Right lobe of liver (tissue), 6 donors: ENCODE data around the gene SPATA25. TPM values are rescaled to one million over a fixed set of nuclear protein-coding genes. Genes with fewer than 3 reads are reported as not detected.

Source experiments
- ATAC-seq, 4 donors: fragments of 200-7000 bp; cut with Tn5 transposase; one replicate each; pipeline ENCODE4 v1.9.1; 2020; ENCODE audit warnings: mild to moderate bottlenecking in 4 of 4, moderate library complexity in 4 of 4
- DNase-seq, 3 donors: peaks; one replicate each; pipeline ENCODE4 v3.0.0-alpha.2; 2020
- H3K27ac ChIP-seq, 3 donors: fragments of 200-600 bp; one replicate each; pipeline ENCODE4 v1.8.0; 2022
- H3K27me3 ChIP-seq, 2 donors: fragments of 200-600 bp; one replicate each; pipeline ENCODE4 v1.8.0; 2022
- H3K36me3 ChIP-seq, 4 donors: fragments of 200-600 bp; sonication (generic) in 1 of 4; one replicate each; pipeline versions ENCODE4 v1.5.1 to v1.8.0; 2017 to 2022; ENCODE audit warnings: control low read depth in 1 of 4
- H3K4me1 ChIP-seq, 4 donors: fragments of 200-600 bp; sonication (generic) in 1 of 4; one replicate each; pipeline versions ENCODE4 v1.5.1 to v1.8.0; 2017 to 2022; ENCODE audit warnings: control low read depth in 1 of 4
- H3K4me3 ChIP-seq, 3 donors: fragments of 200-600 bp; one replicate each; pipeline ENCODE4 v1.8.0; 2022
- H3K9me3 ChIP-seq, 4 donors: fragments of 200-600 bp; sonication (generic) in 1 of 4; one replicate each; pipeline versions ENCODE4 v1.5.1 to v1.8.0; 2017 to 2022; ENCODE audit warnings: control low read depth in 1 of 4
- POLR2A ChIP-seq: fragments of 450-650 bp; IDR thresholded peaks from one replicate; pipeline ENCODE4 v1.6.1; 2017; ENCODE audit warnings: antibody characterized with exemption, mild to moderate bottlenecking
- WGBS: methylation state at CpG from one replicate; pipeline ENCODE4 v1.1.6; 2018; ENCODE audit warnings: low coverage, low lambda C conversion rate; ENCODE audit not compliant: insufficient coverage; ENCODE audit errors: missing lambda C conversion rate; 5-methylcytosine and 5-hydroxymethylcytosine counted together
- intact Hi-C, 2 donors: fragments of 100-400 bp; cut with DNase I; formaldehyde crosslinking; loops; one replicate each; pipeline versions ENCODE4 v1.11.2 to v1.14.1; 2022
- total RNA-seq, 6 experiments: library from RNA; depleted of rRNA in 2 of 6; stranded (reverse); fragments of >200 nt in 2 of 6; fragmentation: NEBNext Ultra II Directional in 3 of 6; extraction: Animal tissue kit (Norgen Biotek cat#: 25700) in 3 of 6; gene quantifications; one replicate each; pipeline versions ENCODE4 v1.1.0 to v1.2.4, GENCODE V29; 2016 to 2023
- TF ChIP-seq, protein P1 (sequence below), 4 donors: fragments of 200-600 bp in 3 of 4; fragments of 450-650 bp in 1 of 4; IDR thresholded peaks; one replicate each; pipeline versions ENCODE4 v1.5.1 to v1.8.0; 2016 to 2022; ENCODE audit warnings: antibody characterized with exemption in 4 of 4, mild to moderate bottlenecking in 2 of 4
- donor health status: DM: no; HTN: yes; CAD: no.
- donor health status: DM: no; HTN: no; CAD: no.
- donor health status: DM: no; HTN: no; CAD: no.
- donor health status: DM: no; HTN: yes; CAD: no.
- donor health status: DM: no; HTN: yes; CAD: no.

SPATA25 gene
- total RNA-seq, 6 experiments from 2014 or later = 0.50 to 3.2 (median 2.0) TPM

DNA sequence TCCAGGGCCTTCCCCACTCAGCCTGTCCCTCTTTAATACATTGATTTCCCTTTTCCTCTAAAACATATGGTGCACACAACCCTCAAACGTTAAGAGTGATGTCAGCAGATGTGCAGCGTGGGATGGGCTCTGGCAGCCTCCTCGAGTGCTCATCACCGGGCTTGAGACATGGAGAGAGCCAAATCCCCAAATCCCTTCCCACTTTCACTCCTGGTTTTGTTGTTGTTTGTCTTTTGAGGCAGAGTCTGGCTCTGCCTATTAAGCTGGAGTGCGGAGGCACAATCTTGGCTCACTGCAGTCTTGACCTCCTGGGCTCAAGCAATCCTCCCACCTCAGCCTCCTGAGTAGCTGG lies 30.3 kb upstream of the SPATA25 start:
- no peaks in the 10 kb centered on the region for H3K27me3 ChIP-seq
- intact Hi-C loops = no loop called here
- WGBS = 62% methylated on average over 5 of the region's 5 CpGs
- peak overlapping the region in 1 of 3 donors; percentile 35 for H3K27ac ChIP-seq
- H3K36me3 ChIP-seq = no peaks in the 10 kb centered on the region
- no peak for DNase-seq
- ATAC-seq = no peak
- H3K4me3 ChIP-seq = no peak overlapping the region
- TF ChIP-seq, protein P1, sequence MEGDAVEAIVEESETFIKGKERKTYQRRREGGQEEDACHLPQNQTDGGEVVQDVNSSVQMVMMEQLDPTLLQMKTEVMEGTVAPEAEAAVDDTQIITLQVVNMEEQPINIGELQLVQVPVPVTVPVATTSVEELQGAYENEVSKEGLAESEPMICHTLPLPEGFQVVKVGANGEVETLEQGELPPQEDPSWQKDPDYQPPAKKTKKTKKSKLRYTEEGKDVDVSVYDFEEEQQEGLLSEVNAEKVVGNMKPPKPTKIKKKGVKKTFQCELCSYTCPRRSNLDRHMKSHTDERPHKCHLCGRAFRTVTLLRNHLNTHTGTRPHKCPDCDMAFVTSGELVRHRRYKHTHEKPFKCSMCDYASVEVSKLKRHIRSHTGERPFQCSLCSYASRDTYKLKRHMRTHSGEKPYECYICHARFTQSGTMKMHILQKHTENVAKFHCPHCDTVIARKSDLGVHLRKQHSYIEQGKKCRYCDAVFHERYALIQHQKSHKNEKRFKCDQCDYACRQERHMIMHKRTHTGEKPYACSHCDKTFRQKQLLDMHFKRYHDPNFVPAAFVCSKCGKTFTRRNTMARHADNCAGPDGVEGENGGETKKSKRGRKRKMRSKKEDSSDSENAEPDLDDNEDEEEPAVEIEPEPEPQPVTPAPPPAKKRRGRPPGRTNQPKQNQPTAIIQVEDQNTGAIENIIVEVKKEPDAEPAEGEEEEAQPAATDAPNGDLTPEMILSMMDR (IDR thresholded peaks at IDR 0.05) = no peak
- TF ChIP-seq POLR2A = no peak
- H3K4me1 ChIP-seq = peaks cover 0 to 4% (median 0%) of the 10 kb centered on the region in 4 donors
- H3K9me3 ChIP-seq = no peaks in the 10 kb centered on the region

DNA sequence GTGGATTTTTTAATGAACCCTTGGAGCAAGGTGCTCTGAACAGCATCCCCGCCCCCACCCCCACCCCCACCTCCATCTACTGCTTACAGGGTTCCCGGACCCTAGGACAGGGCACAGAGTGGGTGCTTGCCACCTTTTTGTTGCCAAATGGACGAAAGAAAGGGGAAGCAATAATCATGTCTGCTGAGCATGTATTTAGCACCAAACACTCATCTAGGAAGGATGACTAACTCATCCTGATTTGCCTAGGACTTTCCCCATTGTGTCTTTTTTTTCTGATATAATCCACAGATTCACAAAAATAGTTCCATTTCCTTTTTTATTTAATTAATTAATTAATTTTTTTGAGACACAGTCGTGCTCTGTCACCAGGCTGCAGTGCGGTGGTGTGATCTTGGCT lies 25.7 kb upstream of the SPATA25 start:
- H3K9me3 ChIP-seq = no peaks in the 10 kb centered on the region
- no peak for TF ChIP-seq POLR2A
- TF ChIP-seq, protein P1 (IDR thresholded peaks at IDR 0.05) = no peak
- no peak overlapping the region for H3K27ac ChIP-seq
- no peaks in the 10 kb centered on the region for H3K27me3 ChIP-seq
- peaks cover 0 to 2% (median 0%) of the 10 kb centered on the region in 4 donors for H3K4me1 ChIP-seq
- WGBS = 34% methylated on average over 5 of the region's 5 CpGs
- no peak overlapping the region for H3K4me3 ChIP-seq
- no peaks in the 10 kb centered on the region for H3K36me3 ChIP-seq
- intact Hi-C loops = no loop called here
- DNase-seq (no peak), ATAC-seq (peak in 1 of 4 donors; percentile 2)

DNA sequence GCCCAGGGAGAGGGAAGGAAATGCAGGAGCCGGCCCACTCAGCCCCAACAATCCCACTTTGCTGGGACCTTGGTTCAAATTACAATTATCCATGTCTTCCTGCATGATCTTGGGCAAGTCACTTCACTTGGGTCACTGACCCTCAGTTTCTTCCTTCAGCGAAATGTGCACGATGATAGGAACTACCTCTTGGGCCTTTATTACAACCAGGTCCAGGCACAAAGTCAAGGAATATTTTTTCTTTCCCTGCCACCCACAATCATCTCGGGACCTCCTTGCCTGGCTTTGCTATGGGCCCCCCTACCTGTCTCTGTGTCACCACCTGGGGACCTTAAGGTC lies 24.9 kb upstream of the SPATA25 start:
- intact Hi-C loops = no loop called here
- H3K9me3 ChIP-seq = no peaks in the 10 kb centered on the region
- H3K4me1 ChIP-seq = peaks cover 0 to 2% (median 0%) of the 10 kb centered on the region in 4 donors

DNA sequence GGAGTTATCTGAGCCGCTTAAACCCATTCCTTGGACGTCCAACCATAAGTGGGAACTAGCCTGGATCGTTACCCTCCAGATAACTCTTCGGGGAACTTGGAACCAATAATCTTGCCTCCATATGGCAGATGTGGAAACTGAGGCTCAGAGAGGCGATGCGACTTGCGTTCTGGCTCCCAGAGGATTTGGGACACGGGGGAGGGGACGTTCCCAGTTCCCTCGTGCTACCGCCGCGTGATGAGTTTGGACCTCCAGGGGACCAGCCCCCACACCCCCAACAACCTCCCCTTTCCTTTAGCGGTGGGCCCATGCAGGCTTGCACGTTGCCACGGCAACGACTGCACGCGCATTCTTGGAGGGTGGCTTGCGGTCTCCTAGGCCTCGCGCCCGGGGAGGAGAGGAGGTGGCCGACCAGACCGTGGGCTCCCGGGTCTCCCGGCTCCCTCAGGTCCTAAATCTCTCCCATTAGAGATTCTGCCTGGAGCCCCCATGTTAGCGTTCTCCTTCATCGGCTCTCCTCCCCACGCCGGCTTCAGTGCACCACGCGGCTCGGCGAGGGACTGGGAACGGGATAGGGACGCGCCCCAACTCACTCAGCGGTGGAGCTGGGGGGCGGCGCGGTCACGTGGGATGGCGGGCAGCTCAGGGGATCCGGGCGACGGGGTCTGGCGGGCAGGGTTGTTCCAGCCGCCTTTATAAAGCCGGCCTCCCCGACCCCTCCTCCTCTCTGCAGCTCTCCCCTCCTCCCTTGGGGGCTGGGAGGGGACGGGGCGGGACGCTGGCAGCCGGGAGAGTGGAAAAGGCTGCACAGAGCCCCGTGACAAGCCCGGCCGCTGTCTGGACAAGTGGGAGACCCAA lies 24.3 kb upstream of the SPATA25 start, which contains the start of gene PLTP:
Gene PLTP (minus strand): TSS at position 670 of the 858 bp plus-strand sequence. CDS start 703 bp downstream, outside the sequence.
- no peaks in the 10 kb centered on the region for H3K27me3 ChIP-seq
- no peaks in the 10 kb centered on the region for H3K9me3 ChIP-seq
- TF ChIP-seq, protein P1 (IDR thresholded peaks at IDR 0.05) = no peak
- peak; percentile 64 for TF ChIP-seq POLR2A
- peak within 1 kb of the TSS; percentile 20 to 46 (median 22) for H3K4me3 ChIP-seq
- peak in 2 of 3 donors; percentile 69 to 77 for DNase-seq
- WGBS = 5% methylated on average over 12 of the region's 58 CpGs
- no peaks in the 10 kb centered on the region for H3K36me3 ChIP-seq
- H3K4me1 ChIP-seq = peaks cover 0 to 2% (median 0%) of the 10 kb centered on the region in 4 donors
- intact Hi-C loops = no loop called here
- H3K27ac ChIP-seq = peak within 1 kb of the TSS; percentile 47 to 69 (median 65)
- peak; percentile 31 to 62 (median 47) for ATAC-seq

More for the DNA sequence above, 24.9 kb upstream of the SPATA25 start:
- H3K27me3 ChIP-seq = no peaks in the 10 kb centered on the region
- 26% methylated on average over 4 of the region's 4 CpGs for WGBS
- no peaks in the 10 kb centered on the region for H3K36me3 ChIP-seq
- no peak for DNase-seq
- H3K4me3 ChIP-seq = peak overlapping the region in 2 of 3 donors; percentile 20 to 46
- H3K27ac ChIP-seq = peak overlapping the region in 2 of 3 donors; percentile 65 to 69
- ATAC-seq = no peak
- TF ChIP-seq, protein P1 (IDR thresholded peaks at IDR 0.05) = no peak
- TF ChIP-seq POLR2A = no peak
